COR-L47 (cell line): Measurements from ENCODE around the gene EFEMP1.

Experiments used
- DNase-seq: peaks from one replicate; lab custom pipeline; 2025; lab: John Stamatoyannopoulos, UW

EFEMP1 gene

DNA sequence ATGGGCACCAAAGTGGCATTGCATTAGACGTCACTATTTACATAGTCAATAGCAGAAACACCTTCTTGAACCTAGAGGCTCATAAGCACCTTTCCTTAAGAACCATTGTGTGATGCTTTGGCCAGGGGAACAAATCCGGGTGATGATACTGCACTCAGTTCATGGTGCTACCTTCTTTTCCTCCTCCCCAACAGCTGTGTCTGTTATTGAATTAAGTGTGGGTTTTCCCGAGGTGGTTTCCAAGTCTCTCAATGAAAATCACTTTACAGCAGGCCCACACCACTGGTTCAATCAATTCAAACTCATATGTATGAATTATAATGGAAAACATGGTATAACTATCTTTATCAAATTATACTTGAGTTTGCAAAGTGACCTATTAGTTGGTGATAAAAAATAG lies 9.3 kb upstream of the EFEMP1 start:
- DNase-seq = no peak

DNA sequence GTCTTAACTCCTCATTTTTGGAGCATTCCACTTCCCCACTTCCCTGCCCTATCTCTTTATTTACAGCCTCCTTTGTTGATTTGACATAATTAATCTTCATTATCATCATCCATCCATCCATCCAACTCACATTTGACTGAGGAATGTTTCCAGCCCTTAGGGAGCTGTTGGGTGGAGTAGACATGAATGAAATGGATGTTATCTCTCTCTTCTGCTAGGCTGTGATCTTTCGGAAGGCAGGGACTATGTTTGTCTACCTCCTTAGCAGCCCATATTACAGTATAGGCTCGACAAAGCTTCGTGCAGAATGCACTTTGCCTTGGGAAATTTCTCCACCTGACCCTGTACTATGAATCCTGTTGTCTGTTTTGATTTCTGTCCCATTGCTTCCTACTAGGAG lies 7.7 kb upstream of the EFEMP1 start:
- DNase-seq = no peak

- DNase-seq = no peak
These were observed 5.9 kb upstream of the EFEMP1 start for GRCh38 chr2:55929476-55929875.

- no peak for DNase-seq
These were observed 3.4 kb upstream of the EFEMP1 start for GRCh38 chr2:55926974-55927373.

DNA sequence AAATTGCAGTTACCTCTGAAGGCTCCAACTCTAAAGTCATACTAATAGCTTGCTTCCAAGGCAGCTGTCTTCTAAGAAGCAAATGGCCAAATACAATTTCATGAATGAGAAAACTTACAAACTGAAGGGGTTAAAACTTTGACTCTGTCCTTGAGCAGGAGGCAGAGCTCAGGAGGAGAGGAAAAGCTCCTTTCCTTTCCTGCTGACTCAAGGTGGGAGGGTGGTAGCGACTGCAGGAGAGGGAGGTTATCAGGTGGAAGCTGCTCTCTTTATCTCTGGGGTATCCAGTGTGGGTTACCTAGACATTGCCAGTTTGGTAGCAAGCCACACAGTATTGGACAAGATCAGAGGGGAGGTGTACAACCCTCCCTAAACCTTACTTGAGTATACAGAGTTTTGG lies 2.7 kb upstream of the EFEMP1 start:
- no peak for DNase-seq

GRCh38 chr2:55923982-55924321 lies 370 bp upstream of the EFEMP1 start:
- DNase-seq = no peak

DNA sequence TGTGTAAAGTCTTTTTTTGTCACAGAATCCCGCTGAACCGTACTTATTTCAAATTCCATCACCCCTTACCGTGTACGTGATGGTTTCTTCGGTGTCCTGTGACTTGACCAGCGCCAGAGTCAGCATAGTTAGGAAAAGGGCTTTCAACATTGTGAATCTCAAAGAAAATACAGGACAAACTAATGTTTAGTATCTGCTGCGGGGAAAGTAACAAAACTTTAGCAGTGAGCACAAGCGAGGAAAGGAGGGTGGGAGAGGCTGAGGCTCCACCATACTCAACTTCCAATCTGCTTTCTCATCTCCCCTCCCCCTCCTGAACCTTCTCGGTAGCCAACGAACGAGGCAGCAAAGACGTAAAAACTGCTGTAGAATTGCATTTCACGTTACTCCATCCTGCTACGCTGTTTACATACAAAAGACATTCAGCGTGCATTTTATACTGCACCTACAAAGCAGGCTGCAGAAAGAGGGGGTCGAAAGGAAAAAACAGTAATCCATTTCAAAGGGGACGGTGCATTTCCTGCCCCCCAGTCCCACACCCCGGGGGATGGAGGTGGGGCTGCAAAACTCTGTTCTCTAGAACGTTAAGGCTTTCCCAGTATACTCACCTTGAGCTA lies 1.2 kb downstream of the EFEMP1 start:
- no peak for DNase-seq

GRCh38 chr2:55919574-55919973 lies 4.0 kb downstream of the EFEMP1 start:
- no peak for DNase-seq

GRCh38 chr2:55918856-55919255 lies 4.7 kb downstream of the EFEMP1 start:
- DNase-seq = no peak

- DNase-seq = no peak
These were observed 5.7 kb downstream of the EFEMP1 start for GRCh38 chr2:55917713-55918390.

DNA sequence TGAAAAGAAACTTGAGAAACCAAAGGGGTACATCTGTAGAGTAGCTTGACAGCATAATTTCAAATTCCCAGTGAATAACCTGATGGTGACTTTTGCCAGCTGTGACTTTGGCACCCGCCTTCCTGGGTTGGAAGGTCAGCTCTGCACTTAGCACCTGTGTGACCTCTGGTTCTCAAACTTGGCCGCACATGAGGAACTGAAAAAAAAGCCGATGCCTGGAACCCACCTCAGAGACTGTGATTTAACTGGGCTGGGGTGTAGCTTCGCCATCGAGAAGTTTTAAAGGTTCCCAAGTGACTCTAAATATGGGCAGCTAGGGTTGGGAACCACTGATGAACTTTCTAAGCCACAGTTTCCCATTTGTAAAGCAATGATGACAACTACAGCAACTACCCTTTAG lies 6.5 kb downstream of the EFEMP1 start:
- no peak for DNase-seq

DNA sequence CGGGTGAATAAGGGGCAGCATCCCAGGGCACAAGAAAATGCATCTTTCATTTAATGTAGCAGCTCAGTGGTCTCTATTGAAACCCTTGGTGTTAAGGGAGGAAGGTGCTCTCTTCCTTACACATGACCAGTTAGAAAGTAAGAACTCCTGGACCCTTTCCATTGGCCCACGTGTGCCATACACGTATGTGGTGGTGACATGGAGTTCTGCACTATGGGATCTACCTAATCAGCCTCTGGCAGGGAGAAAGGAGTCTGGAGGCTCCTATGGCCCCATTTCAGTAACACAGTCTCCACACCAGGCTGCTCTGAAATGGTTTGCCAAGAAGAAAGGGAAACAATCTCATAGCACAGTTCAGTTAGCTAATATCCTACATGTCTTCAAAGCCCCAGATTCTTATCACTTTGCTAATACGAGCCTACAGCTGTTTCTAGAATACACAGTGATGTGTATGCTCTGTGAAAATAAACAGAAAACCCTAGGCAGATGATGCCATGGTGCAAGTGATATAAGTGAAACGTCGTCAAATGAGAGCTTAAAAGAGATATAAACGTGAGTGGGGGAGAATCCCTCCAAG lies 7.0 kb downstream of the EFEMP1 start:
- DNase-seq = no peak

- no peak for DNase-seq
These were observed 8.8 kb downstream of the EFEMP1 start for GRCh38 chr2:55914786-55915185.

GRCh38 chr2:55912926-55913325 lies 10.7 kb downstream of the EFEMP1 start:
- no peak for DNase-seq

DNA sequence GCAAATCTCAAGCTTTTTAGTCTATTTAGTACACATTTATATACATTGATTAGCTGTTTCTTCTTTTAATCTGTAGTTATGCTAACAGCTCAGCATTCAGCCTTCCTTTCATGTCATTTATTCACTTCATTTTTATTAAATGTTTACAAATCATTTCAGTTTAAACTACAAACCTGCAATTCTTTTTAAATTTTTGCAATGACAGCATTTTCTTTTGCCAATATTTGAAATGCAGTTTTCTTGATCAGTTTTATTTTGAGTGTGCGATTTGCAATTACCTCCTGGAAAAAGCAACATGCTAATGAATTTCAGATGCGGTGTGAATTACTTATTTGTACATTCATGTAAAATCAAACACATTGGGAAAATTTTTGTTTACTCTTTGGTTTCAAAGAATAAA lies 13.5 kb downstream of the EFEMP1 start:
- DNase-seq = no peak

DNA sequence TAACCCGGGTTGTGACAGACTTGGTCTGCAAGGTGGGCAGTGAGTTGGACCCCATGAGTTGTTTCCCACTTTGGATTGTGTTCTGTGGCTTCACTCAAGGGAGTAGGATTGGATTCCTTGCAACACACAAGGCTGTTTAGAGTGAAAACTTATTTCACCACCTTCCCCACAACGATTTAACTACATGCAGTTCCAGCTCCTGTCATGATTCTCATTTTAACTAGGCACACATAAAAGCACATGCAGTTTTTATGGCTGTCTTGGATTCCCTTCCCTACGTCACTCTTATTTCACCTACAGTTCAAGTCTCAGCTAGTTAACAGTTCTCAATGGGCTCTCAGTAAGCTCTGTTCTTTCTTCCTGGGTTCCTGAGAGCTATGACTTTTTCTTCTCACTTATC lies 15.9 kb downstream of the EFEMP1 start:
- no peak for DNase-seq

DNA sequence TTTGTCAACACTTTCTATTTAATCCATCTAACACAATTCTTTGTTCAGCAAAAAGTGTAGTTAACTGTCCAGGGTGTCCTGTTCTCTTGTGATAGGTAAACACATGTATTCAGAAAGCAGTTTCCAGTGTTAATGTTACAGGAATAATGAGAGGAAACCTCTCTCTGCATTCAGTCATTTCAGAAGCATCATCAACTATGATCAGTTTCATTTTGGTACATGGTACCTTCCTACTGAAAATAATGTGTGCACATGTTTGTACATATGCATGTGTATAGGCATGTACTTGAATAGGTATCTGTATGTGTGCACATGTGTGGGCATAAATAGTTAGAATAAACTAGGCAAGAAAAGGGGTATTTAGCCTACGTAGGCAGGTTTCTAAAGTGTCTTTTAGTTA lies 16.6 kb downstream of the EFEMP1 start:
- DNase-seq = no peak

DNA sequence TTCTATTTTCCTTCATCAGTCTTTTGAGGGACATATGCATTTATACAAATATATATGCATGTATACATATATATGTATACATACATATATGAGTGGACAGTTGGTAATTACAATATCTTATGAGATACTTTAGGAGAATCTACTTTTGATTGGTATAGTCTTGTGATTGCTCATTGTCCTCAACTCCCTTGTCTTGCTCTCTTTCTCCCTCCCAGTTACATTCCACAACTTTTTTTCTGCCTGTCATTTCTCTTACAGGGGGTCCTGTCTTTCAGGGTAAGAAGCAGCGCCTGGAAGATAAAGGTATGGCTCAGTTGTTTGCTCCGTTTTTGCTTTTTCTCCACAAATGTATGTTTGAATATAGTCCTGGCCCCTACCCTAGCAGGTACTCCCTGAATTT lies 19.9 kb downstream of the EFEMP1 start:
- no peak for DNase-seq

DNA sequence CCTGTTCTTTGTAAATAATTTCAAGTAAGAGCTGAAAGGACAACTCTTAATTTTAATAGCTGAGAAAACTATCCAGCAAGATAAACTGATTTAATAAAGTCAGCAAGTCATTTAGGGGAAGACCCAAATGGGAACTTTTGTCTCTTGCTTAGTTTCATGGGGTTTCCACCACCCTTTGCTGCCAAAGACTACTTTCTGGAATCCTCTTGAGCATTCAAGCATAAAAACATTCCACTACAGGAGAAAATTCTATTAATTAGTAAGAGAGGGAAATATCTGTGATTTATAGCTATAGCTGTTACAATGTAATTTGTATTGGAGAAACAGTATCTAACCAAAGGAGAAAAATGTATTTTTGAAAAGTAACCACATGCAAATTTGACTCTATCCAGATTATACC lies 20.6 kb downstream of the EFEMP1 start:
- DNase-seq = no peak

- peak; percentile 21 for DNase-seq
These were observed 21.2 kb downstream of the EFEMP1 start for GRCh38 chr2:55902429-55902828.

DNA sequence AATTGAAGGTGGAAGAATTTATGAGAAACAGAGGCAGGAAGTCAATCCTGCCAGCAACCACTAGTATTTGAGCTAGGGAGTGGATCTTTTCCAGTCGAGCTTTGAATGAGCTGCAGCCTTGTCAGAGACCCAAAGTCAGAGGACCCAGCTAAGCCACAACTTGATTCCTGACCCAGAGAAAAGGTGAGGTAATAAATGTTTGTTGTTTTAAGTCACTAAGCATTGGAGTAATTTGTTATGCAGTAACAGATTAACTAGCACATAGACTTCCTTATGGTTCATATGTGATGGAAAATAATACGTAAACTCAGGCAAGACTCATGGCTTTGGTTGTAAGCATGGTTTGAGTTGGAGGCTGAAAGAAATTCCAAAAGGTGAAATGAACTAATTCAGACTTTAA lies 21.6 kb downstream of the EFEMP1 start:
- no peak for DNase-seq

DNA sequence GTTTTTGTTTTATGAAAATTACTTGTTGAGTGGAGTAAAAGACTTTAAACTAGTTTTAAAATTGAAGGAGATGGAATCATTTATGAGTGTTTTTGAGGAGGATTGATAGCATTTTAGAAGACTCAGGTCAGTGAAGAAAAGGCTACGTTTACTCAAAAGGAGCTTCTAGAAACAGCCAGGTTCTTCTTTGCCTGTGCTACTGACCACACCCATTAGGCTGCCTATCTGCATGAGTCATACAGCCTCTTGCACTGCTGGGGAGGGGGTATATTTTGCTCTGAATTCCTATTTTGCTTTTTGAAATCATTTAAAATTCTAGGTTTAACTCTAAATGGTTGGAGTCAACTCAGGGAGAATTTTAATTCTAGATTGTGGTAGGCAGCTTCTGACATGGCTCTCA lies 22.3 kb downstream of the EFEMP1 start:
- DNase-seq = no peak

GRCh38 chr2:55899881-55900280 lies 23.7 kb downstream of the EFEMP1 start:
- DNase-seq = no peak
